ENCODE results near the gene MTREX.

DNA sequence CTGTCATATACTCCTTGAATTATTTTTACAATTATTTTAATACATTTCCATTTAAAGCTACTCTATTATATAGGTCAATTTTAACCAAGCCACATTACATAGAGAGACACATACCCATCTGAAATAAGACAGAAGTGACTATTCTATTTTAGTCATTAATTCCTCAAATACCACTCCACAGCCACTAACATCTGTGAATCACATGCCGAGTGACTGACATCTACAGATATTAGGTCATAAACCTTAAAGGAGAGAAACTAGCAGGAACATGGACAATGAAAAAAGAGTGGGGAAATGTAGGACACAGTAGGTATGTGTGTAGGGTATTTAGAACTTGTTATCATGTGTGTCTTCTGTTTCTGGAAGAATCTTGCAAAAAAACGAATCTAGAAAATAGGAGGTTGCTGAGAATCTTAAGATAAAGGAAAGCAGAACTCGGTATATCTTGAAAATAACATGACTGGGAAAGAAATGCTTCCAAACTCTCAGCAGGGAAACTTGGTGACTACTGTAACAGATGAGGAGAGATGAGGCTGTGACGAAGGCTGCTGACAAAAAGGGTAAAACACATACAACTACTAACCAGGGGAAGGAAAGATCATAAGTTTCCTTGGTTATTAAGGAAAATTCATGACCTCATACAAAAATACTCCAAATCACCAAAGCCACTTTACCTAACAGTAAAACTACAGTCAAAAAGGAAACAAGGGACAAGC, 142.4 kb downstream of the MTREX start:
- TF ChIP-seq CTCF (conservative IDR thresholded peaks at IDR 0.05) (no peak), ZFX (IDR thresholded peaks at IDR 0.05) (no peak)

Data from C4-2B (cell line).